KG1 (cell line): ENCODE measurements around the gene RILPL1.
"Not testable (repeated sequence)": the region's sequence is repeated elsewhere in the genome, so short reads cannot be mapped to it uniquely, and the experiment has no call there.

Experiments
- DNase-seq: peaks from one replicate; lab custom pipeline; 2025; lab: John Stamatoyannopoulos, UW

Gene RILPL1

DNA sequence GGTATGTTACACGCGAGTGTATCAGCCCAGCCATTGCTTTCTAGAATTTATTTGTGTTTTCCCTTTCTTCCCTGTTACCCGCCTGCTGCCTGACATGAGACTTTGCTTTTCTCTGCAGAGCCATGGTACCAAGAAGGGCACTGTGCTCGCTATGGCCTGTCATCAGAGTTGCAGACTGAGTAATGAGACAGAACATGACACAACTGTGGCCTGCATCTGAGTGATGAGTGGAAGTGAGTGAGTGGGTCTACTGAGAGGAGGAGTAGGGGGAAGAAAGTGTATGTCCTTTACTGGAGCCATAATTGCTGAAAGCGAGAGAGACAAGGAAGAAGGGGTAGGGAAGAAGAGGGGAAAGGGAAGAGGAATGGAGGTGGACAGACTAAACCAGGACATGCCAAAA, 2.9 kb downstream of the RILPL1 start:
- no peak for DNase-seq

DNA sequence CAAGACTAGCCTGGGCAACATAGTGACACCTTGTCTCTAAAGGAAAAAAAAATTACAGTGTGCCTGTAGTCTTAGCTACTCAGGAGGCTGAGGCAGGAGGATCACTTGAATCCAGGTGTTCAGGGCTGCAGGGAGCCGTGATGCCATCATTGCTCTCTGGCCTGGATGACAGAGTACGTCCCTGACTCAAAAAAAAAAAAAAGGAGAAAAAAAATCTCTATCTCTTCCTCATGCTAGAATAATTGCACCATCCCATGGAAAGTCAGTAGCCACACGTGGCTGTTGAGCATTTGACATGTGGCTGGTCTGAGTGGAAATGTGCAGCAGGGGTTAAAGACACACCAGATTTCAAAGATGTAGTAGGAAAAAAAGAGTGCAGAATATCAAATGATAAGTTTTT, 3.8 kb downstream of the RILPL1 start:
- DNase-seq: no peak

DNA sequence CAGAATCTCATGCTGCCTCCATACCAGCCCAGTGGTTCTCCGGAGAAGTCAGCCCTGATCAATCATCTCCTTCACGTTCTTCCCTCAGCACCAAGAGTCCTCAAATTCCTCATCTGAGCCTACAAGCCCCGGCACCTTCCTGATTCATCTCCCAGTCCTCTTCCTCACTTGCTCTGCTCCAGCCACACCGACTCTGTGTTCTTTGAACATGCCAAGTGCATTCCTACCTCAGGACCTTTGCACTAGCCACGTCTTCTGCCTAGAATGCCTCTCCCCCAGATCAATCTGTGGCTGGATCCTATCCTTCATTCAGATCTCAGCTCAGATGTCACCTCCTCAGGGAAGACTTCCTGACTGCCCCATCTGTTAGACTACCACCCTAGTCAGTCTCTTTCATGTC, 4.7 kb downstream of the RILPL1 start:
- DNase-seq: no peak

DNA sequence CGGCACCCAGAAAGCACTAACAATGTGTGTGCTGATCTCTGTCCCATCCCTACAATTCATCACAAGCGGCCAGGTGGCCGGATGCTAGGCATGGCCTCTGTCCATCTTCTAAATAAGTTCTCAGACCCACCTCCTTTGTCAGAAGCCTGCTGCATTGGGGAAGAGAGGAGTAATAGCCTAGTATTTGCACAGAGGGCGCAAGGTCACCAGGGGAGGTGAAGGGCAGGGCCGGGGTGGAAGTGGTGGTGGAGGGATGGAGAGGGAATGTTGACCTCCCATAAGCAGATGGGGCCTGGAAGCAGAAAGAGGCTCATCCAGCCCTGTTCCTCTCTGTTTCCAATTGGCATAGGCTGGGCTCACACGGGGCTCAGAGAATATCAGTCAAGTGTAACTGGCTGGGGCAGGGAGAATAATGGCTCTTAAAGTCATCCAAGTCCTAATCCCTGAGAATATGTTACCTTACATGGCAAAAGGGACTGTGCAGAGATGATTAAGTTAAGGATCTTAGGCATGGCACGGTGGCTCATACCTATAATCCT, 6.9 kb downstream of the RILPL1 start:
- DNase-seq: no peak

DNA sequence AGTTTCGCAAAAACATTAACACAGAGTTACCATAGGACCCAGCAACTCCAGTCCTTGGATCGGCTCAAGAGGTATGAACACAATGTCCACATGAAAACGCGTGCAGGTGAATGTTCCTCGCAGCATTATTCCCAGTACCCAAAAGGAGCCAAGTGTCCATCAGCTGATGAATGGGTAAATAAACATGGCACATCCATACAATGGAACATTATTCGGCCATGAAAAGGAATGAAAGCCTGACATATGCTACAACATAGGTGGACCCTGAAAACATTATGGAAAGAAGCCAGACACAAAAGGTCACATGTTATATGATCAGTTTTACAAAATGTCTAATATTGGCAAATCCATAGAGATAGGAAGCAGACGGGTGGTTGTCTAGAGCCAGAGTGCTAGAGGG, 9.1 kb downstream of the RILPL1 start:
- DNase-seq: no peak

DNA sequence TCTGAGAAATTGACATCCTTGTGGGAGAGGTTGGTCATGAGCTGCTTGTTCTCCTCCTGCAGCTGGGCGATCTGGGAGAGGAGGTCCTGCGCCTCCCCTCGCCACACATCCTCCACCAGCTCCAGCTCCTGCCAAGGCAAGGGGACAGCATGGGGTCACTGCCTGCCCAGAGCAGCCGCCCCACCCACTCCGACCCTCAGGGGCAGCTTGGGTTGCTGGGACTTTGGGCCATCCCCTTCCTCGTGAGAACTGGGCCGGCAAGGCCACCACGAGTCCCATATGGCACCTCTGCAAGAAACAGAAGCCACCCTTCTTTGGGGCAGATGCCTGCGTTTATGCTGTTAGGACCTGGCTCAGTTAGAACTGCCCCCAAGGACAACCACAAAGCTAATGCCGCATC, 10.0 kb downstream of the RILPL1 start:
- no peak for DNase-seq

DNA sequence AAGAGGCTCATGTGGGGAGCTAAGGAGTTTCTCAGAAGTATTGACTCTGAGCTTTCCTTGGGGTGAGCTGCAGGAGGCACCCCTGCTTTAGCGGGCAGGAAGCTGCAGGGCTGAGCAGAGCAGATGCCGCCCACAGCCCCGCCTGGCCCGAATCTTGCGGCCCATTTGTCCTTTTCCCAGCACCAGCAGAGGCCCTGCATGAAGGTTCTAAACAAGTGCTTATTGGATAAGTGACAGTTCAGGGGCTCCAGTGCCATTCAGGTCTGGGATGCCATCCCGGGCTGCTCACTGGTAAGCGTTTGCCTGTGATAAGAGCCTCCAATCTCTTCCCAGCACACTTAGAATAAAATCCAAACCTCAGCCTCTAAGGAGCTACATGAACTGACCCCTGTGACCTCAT, 11.4 kb downstream of the RILPL1 start:
- no peak for DNase-seq

DNA sequence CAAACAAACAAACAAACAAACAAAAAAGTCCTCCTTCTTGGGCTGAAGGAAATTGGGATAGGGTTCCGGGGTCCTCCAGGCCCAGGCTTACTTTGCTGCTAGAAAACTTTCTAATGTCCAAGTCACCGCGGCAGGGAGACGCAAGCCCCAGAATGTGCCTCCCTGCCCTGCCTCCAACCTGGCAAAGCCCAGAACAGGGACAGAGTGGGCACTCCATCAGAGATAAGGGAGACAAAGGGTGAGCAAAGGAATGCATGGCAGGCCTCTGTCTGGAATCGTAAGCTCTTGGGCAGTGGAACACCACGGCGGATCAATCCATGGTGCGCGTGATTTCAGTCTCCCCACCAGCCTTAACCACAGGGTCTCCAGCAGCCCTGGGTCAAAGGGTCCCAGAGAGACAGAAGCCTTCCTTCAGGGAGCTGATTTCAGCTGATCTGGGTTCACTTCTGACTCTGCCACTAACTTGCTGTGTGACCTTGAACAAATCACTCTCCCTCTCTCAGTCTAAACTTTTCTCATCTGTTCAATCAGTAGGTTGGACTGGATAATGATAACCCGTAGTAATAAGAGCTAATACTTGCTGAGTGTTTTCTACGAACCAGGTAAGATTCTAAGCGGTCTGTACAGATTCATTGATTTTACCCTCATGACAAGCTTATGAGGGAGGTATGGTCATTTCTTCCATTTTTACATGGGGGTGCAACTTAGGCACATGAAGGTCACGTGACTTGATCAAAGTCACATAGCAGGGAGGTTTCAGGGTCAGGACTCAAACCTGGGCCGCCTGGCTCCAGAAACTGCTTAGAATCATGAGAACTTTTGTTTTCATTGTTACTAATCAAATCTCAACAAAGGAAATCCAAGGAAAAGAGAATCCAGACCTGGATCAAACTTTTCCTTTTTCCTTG, 12.7 kb downstream of the RILPL1 start:
- DNase-seq: no peak

DNA sequence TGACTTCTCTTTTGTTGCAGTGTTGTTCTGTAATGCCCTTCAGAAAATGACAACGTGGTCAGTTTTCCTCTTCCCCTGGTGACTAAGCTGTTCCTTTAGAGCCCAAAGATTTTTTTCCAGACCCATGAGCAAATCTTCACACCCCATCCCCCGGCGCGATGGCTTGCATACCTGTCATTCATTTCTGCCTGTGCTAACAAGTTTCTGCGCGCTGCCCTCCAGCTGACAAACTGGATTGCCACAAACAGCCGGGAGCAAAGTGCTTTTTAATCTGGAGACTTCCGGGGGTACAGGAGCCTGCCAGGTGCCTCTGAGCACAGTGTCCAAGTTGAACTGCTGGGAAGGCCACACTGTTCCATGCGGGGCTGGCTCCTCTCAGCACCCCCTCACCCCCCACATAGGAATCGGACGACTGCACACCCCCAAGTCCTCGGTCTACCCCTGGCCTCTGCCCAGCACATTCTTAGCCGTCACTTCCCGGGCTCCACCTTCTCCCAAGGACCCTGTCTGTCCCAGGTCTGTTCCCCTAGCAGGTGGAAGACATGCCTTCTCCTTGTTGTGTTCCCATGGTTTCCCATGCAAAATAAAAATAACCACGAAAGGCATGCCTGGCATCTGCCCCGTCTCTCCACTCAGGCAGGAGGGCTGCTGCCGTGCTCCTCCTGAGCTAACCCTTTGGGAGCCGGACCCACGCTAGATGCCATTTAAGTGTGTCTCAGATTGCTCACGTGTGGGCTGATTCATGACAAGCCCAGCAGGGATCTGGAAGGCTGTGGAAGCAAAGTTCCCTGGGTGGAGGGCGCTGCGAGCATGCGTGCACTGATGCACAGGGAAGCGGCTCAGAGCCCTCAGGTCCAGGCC, 14.1 kb downstream of the RILPL1 start:
- DNase-seq: no peak

DNA sequence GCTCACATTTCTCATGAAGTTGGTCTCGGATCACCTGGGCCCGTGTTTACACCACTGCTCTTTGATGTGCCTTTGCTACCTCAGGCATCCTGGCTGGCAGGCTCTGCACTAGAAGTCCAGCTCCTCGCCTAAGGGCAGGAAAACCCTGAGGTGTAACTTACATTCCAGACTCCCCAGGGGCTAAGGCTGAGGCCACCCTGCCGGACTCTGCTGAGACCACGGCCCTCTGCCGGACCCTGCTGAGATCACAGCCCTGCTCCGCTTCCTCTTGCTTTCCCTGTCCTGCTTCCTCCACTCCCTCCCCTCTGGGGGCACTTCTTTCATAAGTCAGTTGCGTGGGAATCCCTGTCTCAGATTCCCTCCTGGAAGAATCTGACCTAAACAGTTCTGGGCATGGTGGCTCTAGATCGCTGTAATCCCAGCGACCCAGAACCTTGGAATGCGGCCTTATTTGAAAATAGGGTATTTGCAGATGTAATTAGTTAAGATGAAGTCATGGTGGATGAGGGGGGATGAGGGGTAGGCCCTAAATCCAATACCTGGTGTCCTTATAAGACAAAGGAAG, 17.2 kb downstream of the RILPL1 start:
- no peak for DNase-seq

DNA sequence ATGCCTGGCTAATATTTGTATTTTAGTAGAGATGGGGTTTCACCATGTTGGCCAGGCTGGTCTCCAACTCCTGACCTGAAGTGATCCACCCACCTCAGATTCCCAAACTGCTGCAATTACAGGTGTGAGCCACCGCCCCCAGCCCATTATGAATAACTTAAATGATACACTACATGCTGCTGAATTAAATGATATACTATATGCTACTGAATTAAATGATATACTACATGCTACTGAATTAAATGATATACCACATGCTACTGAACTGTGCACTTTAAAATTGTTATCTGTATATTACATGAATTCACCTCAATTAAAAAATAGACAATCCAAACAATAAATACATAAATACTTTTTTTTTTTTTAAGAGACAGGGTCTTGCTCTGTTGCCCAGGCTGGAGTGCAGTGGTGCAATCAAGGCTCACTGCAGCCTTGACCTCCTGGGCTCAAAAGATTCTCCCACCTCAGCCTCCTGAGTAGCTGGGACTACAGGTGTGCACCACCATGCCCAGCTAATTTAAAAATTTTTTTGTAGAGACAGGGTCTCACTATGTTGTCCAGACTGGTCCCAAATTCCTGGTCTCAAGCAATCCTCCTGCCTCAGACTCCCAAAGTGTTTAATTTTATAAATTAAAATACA, 18.8 kb downstream of the RILPL1 start:
- DNase-seq: not testable (repeated sequence)

DNA sequence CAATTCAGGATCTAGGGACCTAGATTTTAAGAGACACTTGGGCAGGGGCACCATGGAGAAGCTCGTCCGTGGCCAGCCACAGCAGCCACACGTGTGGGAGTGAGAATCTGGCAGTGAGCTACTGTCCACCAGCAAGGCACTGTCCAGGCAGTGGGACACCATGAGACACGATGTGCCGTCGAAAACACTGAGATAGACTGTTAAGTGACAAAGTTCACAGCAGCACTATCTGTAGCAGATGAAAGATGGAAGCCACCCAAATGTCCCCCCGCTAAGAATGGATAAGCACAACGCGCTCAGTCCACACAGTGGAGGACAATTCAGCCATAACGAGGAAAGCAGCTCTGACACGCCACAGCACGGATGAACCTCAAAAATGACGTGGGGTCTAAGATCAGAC, 19.7 kb downstream of the RILPL1 start:
- DNase-seq: no peak

DNA sequence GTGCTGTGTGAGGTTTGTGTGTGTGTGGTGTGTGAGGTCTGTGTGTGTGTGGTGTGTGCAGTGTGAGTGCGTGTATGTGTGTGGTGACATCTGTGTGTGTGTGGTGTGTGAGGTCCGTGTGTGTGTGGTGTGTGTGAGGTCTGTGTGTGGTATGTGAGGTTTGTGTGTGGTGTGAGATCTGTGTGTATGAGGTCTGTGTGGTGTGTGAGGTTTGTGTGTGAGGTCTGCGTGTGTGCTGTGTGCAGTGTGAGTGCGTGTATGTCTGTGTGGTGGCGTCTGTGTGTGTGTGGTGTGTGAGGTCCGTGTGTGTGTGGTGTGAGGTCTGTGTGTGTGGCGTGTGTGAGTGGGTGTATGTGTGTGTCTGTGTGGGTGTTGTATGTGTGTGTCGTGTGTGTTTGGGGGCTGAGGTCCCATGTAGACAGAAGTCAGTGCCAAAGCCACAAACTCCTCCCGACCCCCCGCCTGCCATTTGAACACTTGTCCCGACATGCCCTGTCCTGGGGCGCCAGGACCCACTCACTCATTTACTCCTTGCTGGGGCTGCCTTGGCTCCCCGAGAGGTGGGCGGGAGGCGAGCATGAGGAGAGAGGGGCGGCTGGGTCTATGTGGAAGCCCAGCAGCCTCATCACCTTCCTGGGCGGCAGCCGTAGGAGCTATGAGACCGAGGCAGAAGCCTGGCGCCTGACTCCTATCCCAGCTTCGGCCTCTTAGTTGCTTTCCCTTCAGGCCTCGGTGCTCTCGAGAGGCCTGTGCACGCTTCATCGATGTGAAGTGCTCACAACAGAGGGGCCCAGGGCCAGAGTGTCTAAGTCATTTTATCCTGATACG, 20.5 kb downstream of the RILPL1 start:
- DNase-seq: no peak

DNA sequence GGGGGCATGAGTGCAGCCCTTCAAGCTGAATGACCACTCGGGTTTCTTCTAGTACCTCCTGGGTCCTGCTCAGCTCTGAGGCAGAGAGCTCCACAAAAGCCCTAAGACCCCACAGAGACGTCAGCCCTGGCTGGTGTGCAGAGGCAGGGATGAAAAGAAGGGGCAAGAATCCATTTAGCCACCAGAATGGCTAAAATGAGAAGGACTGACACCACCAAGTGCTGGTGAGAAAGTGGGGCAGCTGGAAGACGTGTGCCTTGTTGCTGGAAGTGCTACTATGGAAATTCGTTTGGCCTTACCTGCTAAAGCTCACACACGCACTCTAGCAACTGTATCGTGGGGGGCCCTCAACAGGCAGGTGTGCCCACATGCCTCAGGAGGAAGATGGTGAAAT, 26.7 kb downstream of the RILPL1 start:
- no peak for DNase-seq

DNA sequence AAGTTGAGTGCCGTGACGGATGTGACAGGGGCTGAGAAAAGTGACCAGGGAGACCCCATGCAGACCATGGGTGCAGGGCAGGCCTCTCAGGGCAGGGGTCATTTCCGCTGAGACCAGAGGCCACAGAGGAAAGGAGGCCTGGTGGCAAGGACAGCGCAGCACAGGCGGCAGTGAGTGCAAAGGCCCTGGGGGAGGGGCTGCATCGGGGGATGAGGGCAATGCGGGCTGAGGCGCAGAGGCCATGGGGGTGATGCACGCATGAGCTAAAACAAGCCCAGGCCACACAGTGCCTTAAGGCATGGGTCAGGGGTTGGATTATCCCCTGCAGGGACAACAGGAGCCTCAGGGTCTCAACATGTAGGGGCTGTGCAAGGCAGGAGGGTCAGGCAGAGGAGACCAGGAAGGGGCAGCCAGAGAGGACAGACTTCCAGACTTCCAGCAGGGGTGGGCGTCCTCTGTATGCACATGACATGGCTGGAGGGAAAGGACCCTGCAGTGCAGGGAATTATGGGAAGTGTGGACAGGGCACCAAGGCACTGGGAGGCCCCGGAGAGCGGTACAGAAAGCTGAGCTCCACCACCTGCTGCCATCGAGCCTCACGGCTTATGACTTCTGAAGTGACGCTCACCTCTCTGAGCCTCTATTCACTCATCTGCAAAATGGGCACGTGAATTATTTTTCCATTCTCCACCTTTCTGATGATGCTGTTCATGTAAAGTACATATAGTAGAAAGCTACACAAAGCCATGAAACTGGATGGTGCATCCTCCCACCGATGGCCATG, 27.3 kb downstream of the RILPL1 start:
- no peak for DNase-seq

DNA sequence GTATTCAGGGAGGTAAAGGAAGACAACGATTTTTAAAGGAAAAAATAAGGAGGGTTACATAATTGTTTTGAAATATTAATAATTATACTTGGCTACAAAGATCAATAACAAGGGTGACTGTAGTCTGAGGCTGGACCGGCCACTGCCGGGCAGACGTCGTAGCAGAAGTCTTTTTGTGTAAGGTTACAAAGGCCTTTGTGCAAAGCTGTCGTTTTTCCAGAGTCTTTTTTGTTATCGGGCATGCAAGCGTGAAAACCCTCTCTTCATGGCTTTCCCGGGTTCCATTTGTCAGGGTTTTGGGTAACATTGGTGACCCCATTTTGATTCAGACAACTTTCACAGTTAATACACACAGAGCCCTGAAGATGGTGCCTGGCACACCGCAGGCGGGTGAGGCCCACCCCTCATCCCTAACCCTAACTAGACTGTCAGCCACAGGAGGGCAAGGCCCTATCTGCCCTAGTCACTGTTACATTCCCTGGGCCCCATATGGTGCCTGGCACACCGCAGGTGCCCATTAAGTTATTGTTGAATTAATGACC, 31.3 kb downstream of the RILPL1 start:
- DNase-seq: no peak

DNA sequence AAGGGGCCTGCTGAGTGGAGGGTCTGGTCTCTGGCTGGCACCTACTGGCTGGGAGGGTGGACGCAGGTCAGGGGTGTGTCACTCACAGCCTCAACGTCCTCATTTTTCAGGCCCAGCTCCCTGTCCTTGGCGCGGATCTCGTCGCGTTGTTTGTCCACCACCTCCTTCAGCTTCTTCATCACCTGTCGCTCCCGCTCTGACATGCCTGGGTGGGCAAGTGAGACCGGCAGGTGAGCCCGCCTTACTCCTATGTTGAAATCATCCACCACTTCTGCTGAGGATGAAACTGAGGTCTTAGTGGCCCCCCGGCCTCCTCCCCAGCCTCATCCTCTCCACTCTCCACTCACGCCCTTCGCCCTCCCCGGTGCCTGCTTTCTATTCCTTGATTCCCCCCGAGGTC, 34.2 kb downstream of the RILPL1 start:
- no peak for DNase-seq

DNA sequence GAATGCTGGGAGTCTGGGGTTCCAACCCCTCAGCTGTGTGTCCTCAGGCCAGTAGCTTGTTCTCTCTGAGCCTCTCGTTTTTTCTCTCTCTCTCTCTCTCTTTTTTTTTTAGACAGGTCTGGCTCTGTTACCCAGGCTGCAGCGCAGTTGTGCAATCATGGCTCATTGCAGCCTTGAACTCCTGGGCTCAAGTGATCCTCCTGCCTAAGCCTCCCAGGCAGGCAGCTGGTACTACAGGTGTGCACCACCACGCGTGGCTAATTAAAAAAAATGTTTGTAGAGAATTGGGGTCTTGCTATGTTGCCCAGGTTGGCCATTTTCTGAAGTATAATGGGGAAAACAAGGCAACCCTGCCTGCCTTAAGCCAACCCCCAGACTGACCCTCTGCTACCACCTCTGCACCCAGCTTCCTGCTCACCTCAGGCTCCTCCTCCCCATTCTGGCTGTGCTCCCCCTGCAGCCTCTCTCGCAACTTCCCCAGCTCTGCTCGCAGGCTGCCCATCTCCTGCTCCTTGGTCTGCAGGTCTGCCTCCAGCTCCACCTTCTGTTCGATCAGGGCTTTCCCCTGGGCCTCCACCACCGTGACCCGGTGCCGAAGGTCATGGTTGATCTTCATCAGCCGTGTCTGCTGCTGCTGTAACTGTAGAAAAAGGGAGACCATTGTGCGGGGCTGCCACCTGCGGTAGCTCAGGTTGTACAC, 35.2 kb downstream of the RILPL1 start:
- no peak for DNase-seq

DNA sequence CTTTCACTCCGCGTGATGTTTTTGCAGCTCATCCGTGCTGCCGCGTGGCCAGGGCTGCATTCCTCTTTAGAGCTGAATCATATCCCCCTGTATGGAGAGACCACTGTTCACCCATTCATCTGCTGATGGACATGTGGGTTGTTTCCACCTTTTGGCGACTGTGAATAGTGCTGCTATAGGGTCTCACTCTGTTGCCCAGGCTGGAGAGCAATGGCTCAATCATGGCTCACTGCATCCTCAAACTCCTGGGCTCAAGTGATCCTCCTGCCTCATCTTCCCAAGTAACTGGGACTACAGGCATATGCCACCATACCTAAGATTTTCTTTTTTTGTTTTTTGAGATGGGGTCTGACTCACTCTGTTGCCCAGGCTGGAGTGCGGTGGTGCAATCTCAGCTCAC, 36.5 kb downstream of the RILPL1 start:
- DNase-seq: no peak
